ENCODE measurements around the gene CDKN2B. TPM values are rescaled to one million over a fixed set of nuclear protein-coding genes. Genes with fewer than 3 reads are reported as not detected.
A peak's percentile ranks its signal among the peaks of the same experiment; 100 is the strongest.

Gene CDKN2B
- total and polyA plus RNA-seq, 5 experiments from 2014 or later = 0.17 to 0.31 TPM; not detected in 3

DNA sequence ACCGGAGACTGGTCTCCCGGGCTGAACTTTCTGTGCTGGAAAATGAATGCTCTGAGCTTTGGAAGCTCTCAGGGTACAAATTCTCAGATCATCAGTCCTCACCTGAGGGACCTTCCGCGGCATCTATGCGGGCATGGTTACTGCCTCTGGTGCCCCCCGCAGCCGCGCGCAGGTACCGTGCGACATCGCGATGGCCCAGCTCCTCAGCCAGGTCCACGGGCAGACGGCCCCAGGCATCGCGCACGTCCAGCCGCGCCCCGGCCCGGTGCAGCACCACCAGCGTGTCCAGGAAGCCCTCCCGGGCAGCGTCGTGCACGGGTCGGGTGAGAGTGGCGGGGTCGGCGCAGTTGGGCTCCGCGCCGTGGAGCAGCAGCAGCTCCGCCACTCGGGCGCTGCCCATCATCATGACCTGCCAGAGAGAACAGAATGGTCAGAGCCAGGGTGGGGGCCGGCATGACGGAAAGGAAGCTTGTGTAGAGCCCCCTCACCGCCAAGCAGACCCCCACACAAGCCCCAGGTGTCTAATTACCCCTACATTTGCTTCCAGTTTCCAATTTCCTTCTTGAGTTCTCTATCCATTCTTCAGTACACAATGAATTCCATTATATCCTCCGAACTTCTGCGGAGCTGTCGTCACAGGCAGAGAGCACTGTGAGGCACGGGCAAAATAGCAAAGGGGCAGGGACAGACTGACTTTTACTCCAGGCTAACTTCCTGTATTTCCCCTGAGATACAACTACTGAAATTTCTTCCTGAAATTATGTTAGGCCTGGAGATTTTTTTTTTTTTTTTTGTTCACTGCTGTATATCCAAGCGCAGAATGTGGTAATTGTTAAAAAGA, 38.1 kb downstream of the CDKN2B start:
- no peak for ATAC-seq
- Mint-ChIP-seq H3K4me1 (peaks cover 13 to 34% (median 28%) of the 10 kb centered on the region in 4 donors), H3K9me3 (peaks cover 0 to 68% (median 35%) of the 10 kb centered on the region in 9 donors), H3K36me3 (peaks cover 21 to 42% (median 25%) of the 10 kb centered on the region in 3 donors), H3K4me3 (no peak overlapping the region), H3K27ac (peak overlapping the region in 2 of 10 donors; percentile 13 to 28), H3K27me3 (peaks cover 64 to 100% (median 84%) of the 10 kb centered on the region in 5 donors)
- POLR2A ChIA-PET = interaction anchor here (0.6 to 0.7 kb wide), 2 partner anchors 81 to 508 kb away, joined by 3 to 5 read pairs; no protein-coding TSS in a partner anchor
- DNase-seq = no peak

DNA sequence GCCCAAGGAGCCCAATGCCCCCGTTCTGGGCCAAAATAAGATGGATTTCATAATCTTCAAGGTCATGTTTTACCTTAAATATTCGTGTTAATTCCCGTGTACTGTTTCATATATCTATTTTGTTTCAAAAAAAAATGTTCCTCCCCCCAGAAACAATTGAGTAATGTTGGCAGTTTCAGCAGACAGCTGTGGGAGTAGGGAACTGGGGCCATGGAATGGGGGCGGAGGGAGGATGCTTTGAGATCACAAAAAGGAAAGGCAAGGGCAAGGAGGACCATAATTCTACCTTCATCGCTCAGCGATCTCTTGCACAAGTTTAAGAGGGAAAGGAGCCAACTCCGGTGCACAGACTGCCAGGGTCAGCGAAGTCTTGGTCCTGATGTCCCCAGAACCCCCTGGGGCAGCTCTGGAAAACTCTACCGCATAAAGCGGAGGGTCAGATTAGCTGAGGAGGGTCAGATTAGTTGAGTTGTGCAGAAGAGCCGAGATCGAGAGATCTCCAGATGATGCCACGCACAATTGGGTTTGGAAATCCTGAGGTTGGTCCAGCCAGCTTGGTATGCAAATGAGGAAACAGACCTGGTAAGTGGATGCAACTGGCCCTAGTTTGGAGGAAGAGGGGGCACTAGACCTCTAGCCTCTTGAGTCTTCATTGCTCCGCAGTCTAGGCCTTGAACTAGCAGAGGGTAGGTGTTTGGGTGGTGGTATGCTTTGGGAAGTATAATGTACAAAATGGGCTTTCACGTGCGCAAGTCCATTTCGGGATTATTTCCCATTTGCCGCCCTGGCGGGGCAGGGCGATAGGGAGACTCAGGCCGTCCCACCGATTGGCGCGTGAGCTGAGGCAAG, 38.9 kb downstream of the CDKN2B start:
- DNase-seq (no peak), ATAC-seq (no peak)
- Mint-ChIP-seq H3K27me3 (peaks cover 62 to 100% (median 84%) of the 10 kb centered on the region in 5 donors), H3K4me3 (peak overlapping the region in 2 of 10 donors; percentile 7 to 22), H3K36me3 (peaks cover 24 to 42% (median 25%) of the 10 kb centered on the region in 3 donors), H3K27ac (peak overlapping the region in 2 of 10 donors; percentile 13 to 29), H3K4me1 (peaks cover 9 to 38% (median 30%) of the 10 kb centered on the region in 4 donors), H3K9me3 (peaks cover 0 to 73% (median 37%) of the 10 kb centered on the region in 9 donors)
- POLR2A ChIA-PET = no interaction called here

DNA sequence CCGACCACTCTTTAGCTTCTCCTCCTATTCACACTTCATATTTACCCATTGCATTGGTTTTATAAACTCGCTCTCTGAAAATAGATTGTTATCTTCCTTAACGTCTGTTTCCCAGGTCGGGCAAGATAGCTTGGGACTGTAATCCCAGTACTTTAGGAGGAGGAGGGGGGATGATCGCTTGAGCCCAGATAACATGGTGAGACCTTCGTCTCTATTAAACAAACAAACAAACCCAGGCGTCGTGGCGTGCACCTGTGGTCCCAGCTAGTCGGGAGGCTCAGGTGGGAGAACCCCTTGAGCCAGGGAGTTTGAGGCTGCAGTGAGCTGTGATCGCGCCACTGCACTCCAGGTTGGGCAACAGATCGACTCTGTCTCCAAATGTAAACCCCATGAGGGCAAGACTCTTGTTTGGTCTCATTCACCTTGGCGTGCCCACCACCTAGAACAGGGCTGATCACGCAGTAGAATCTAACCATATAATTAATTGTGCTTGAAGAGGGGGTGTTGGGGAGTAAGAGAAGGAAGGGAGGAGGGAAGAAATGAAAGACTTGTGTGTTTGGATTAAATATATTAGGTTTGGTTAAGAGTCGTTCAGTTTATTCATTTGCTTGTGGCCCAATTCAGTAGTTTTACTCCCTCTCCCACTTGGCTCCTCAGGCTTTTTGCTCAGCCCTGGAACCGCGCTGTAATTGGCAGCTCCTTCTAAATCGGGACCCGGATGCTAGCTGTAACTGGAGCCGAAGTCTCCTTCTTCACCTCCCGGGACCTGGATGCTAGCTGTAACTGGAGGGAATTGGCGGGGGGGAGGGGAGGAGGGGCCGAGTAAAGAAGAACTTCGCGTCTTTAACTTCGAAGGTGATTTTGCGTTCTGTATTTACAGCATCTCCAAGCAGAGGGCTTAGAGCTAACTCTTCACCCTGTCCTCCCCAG, 39.8 kb downstream of the CDKN2B start:
- no peak for ATAC-seq
- Mint-ChIP-seq H3K4me3 (peak overlapping the region in 7 of 10 donors; percentile 8 to 70 (median 41)), H3K36me3 (peaks cover 21 to 42% (median 24%) of the 10 kb centered on the region in 3 donors), H3K9me3 (peaks cover 0 to 73% (median 37%) of the 10 kb centered on the region in 9 donors), H3K27ac (peak overlapping the region in 5 of 10 donors; percentile 5 to 92 (median 43)), H3K27me3 (peaks cover 59 to 100% (median 82%) of the 10 kb centered on the region in 5 donors), H3K4me1 (peaks cover 3 to 34% (median 28%) of the 10 kb centered on the region in 4 donors)
- no peak for DNase-seq
- POLR2A ChIA-PET = interaction anchor here (0.6 kb wide), 1 partner anchor 116 kb away, joined by 7 read pairs; no protein-coding TSS in a partner anchor

DNA sequence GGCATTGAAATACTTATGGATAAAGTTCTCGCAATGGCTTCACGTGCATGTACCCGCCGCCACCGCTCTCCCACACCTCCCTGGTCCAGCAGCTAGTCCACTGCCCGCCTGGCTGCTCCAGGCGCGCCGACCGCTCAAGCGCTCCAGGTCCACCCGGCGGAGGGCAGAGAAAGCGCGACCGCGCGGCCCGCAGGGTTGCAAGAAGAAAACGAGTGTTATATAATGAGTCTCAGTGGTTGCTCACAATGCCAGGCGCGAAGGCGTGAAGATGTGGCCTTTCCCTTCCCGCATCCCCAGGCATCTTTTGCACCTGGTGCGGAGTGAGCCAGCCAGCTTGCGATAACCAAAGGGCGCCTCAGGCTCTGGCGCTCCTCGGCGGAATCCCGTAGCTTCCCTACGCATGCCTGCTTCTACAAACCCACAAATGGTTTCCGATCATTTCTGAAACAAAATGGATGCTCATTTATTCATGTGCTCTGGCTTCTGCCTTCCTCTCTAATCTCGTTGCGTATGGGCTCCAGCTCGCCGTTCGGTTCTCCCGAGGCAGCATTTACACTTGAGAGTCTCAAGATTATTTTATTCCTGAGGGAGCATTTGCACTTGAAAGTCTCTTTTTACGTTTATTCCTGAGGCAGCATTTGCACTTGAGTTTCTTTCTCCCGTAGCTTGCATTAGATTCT, 40.6 kb downstream of the CDKN2B start:
- POLR2A ChIA-PET = no interaction called here
- Mint-ChIP-seq H3K27ac (peak overlapping the region in 5 of 10 donors; percentile 14 to 92 (median 43)), H3K27me3 (peaks cover 64 to 100% (median 84%) of the 10 kb centered on the region in 5 donors), H3K4me1 (peaks cover 2 to 30% (median 26%) of the 10 kb centered on the region in 4 donors), H3K36me3 (peaks cover 23 to 44% (median 26%) of the 10 kb centered on the region in 3 donors), H3K9me3 (peaks cover 4 to 78% (median 41%) of the 10 kb centered on the region in 9 donors), H3K4me3 (peak overlapping the region in 7 of 10 donors; percentile 8 to 70 (median 61))
- DNase-seq (peak in 1 of 10 donors; percentile 8), ATAC-seq (no peak)

DNA sequence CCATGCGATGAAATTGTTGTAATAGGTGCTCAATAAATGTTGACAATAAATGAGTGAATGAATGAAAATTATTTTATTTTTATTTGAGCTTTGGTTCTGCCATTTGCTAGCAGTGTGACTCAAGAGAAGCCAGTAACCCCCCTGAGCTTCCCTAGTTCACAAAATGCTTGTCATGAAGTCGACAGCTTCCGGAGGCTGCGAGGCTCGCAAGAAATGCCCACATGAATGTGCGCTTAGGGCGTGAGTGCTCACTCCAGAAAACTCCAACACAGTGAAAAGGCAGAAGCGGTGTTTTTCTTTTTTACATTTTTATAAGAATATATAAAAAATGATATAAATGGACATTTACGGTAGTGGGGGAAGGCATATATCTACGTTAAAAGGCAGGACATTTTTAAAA, 41.4 kb downstream of the CDKN2B start:
- peak overlapping the region in 1 of 10 donors; percentile 88 for H3K27ac Mint-ChIP-seq
- H3K36me3 Mint-ChIP-seq = peaks cover 28 to 51% (median 30%) of the 10 kb centered on the region in 3 donors
- peak overlapping the region in 4 of 10 donors; percentile 26 to 56 (median 38) for H3K4me3 Mint-ChIP-seq
- peaks cover 2 to 29% (median 25%) of the 10 kb centered on the region in 4 donors for H3K4me1 Mint-ChIP-seq
- peaks cover 66 to 100% (median 85%) of the 10 kb centered on the region in 5 donors for H3K27me3 Mint-ChIP-seq
- H3K9me3 Mint-ChIP-seq = peaks cover 9 to 81% (median 46%) of the 10 kb centered on the region in 9 donors
- DNase-seq (peak in 1 of 10 donors; percentile 5), ATAC-seq (no peak)
- POLR2A ChIA-PET = no interaction called here

DNA sequence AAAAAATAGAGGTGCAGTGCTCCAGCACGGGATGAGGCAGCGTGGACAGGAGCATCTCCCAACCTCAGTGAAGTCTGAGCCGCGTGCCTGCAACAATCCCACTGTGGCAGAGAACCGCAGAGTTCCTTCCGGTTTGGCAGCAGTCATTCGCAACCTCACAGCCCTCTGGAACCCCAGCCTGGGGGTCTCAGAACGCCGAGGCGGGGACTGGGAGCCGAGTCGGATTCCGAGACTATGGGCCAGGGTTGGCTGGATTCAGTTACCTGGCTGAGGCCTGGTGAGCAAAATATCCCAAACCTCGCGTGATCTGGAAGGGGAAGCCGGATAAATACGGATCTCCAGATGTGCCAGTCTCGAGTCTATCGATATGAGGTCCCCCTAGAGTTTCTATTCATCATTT, 41.9 kb downstream of the CDKN2B start:
- Mint-ChIP-seq H3K27ac (peak overlapping the region in 1 of 10 donors; percentile 88), H3K4me3 (no peak overlapping the region), H3K4me1 (peaks cover 2 to 29% (median 25%) of the 10 kb centered on the region in 4 donors), H3K27me3 (peaks cover 65 to 100% (median 85%) of the 10 kb centered on the region in 5 donors), H3K9me3 (peaks cover 8 to 80% (median 46%) of the 10 kb centered on the region in 9 donors), H3K36me3 (peaks cover 28 to 48% (median 31%) of the 10 kb centered on the region in 3 donors)
- DNase-seq (peak in 1 of 10 donors; percentile 4), ATAC-seq (no peak)
- POLR2A ChIA-PET = interaction anchor here (0.7 kb wide), 1 partner anchor 630 kb away, joined by 3 read pairs; no protein-coding TSS in a partner anchor

DNA sequence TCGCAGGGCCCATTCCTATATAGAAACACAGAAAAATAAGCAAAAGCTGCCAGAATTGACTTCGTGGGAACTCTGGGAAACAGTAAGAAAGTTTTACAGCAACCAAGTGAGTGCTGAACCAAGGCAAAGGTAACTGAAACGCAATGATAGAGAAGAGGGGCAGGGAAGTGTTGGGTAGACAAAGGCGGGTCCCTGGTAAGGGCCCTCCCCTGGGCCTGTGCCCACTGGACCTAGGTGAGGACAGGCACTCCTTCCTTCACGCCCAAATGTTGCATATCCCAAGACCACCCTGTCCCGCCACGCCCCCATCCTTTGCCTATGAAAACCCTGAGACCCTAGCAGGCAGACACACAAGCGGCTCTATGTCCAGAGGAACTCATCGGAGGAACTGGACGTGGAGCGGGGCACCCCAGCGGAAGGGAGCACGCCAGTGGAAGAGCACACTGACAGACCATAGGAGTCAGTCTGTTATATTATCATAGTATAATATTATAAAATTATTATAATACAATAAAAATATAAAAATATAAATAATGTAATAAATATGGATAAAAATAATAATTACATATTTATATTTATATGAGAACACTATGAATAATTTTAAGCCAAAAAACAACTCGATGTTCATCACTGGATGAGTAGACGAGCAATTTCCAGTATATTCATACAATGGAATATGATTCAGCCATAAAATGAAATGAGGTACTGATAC, 42.8 kb downstream of the CDKN2B start:
- peaks cover 63 to 100% (median 84%) of the 10 kb centered on the region in 5 donors for H3K27me3 Mint-ChIP-seq
- POLR2A ChIA-PET = interaction anchor here (0.7 kb wide), 1 partner anchor 629 kb away, joined by 3 read pairs; no protein-coding TSS in a partner anchor
- H3K9me3 Mint-ChIP-seq = peaks cover 8 to 76% (median 46%) of the 10 kb centered on the region in 9 donors
- peaks cover 27 to 42% (median 31%) of the 10 kb centered on the region in 3 donors for H3K36me3 Mint-ChIP-seq
- peak overlapping the region in 5 of 10 donors; percentile 35 to 64 (median 54) for H3K4me3 Mint-ChIP-seq
- DNase-seq (no peak), ATAC-seq (no peak)
- H3K4me1 Mint-ChIP-seq = peaks cover 2 to 27% (median 24%) of the 10 kb centered on the region in 4 donors
- H3K27ac Mint-ChIP-seq = peak overlapping the region in 2 of 10 donors; percentile 62 to 83

DNA sequence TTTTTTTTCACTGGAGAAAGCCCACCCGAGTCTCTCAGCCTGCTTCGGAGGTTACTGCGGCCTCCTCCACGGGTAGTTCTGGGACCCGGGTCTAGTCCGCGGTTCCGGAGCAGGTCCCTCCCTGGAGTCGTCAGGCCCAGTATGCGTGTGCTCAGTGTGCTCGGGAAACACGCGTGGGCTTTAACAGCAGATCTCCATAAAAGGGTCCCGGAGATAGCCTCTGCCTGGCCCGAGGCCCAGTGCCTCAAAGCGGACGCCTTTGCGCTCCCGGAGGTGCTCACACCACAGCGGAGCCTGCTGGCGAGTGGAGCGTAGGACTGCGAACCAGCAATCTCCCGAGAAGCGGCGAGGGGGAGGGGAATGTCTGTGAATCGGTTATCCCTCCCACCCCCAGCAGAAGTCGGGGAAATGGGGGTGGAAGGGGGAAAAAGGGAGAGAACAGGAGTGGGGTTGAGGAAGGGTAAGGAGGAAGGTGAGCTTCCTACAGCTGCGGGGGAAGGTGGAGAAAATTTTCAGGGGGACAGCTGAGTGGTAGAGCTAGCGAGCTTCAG, 43.6 kb downstream of the CDKN2B start:
- ATAC-seq (peak; percentile 36 to 38), DNase-seq (peak in 1 of 10 donors; percentile 12)
- Mint-ChIP-seq H3K4me3 (peak overlapping the region in 9 of 10 donors; percentile 12 to 74 (median 54)), H3K4me1 (peaks cover 2 to 25% (median 22%) of the 10 kb centered on the region in 4 donors), H3K27me3 (peaks cover 62 to 100% (median 84%) of the 10 kb centered on the region in 5 donors), H3K9me3 (peaks cover 8 to 71% (median 46%) of the 10 kb centered on the region in 9 donors), H3K27ac (no peak overlapping the region), H3K36me3 (peaks cover 25 to 41% (median 32%) of the 10 kb centered on the region in 3 donors)
- POLR2A ChIA-PET = no interaction called here

DNA sequence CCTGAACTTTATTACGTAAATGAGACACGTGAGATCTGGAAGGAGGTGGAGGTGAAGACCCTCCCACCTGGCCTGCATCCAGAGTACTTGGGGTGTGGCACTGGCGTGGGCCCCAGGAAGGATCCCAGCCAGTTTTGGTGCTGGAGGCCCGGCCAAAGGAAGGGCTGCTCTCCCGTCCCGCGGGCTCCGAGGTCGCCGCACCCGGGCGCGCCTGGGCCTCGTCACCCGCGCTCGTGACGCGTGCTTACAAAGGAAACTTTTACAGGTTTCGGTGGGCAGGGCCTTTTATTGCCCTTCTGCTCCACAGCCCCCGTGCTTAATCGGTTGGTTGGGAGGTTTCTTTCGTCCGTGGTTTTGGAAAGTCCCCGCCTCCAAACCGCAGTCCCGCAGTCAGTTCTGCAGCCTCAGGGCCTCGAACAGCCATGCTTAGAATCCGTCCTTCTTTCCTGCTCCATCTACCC, 44.1 kb downstream of the CDKN2B start:
- peaks cover 60 to 100% (median 84%) of the 10 kb centered on the region in 5 donors for H3K27me3 Mint-ChIP-seq
- peaks cover 2 to 25% (median 22%) of the 10 kb centered on the region in 4 donors for H3K4me1 Mint-ChIP-seq
- DNase-seq (peak in 7 of 10 donors; percentile 12 to 47 (median 33)), ATAC-seq (peak; percentile 67 to 68)
- peaks cover 24 to 42% (median 29%) of the 10 kb centered on the region in 3 donors for H3K36me3 Mint-ChIP-seq
- H3K9me3 Mint-ChIP-seq = peaks cover 8 to 65% (median 41%) of the 10 kb centered on the region in 9 donors
- POLR2A ChIA-PET = no interaction called here
- peak overlapping the region in 1 of 10 donors; percentile 24 for H3K27ac Mint-ChIP-seq
- H3K4me3 Mint-ChIP-seq = peak overlapping the region; percentile 34 to 74 (median 52)

DNA sequence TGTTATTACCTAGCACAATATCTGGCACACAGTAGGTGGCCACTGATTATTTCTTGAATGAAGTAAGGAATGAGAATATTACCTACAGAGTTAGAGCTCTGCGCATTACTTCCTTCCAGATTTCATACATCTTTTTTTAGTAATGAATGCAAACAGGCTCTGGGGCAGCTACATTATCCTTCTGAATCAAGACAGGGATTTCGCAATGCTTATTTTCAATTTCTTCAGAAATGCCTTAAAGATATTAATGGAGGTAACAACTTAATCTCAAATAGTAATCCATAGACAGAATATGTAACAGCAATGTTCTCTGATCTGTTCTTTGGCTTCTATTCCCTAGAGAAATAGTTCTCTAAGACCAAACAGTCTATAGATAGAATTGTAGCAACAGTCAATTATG, 47.5 kb downstream of the CDKN2B start:
- no peak overlapping the region for H3K27ac Mint-ChIP-seq
- POLR2A ChIA-PET = no interaction called here
- no peak for ATAC-seq

More for the DNA sequence above, 47.5 kb downstream of the CDKN2B start:
- DNase-seq = no peak
- Mint-ChIP-seq H3K27me3 (peaks cover 43 to 70% (median 64%) of the 10 kb centered on the region in 5 donors), H3K36me3 (peaks cover 13 to 21% (median 18%) of the 10 kb centered on the region in 3 donors), H3K9me3 (peaks cover 0 to 33% (median 17%) of the 10 kb centered on the region in 9 donors), H3K4me1 (peaks cover 0 to 19% (median 15%) of the 10 kb centered on the region in 4 donors), H3K4me3 (no peak overlapping the region)

Measured in naive thymus-derived CD8-positive, alpha-beta T cell (primary cell).